SH-SY5Y (cell line): ENCODE data around the gene RASGRF2.

Experiments used
- GATA2 ChIP-seq: IDR thresholded peaks from 2 replicates; pipeline ENCODE4 v1.6.1; 2011; ENCODE audit warnings: mild to moderate bottlenecking, low read depth, low read length
- GATA3 ChIP-seq: IDR thresholded peaks from 2 replicates; pipeline ENCODE4 v1.6.1; 2011; ENCODE audit warnings: low read depth, mild to moderate bottlenecking, low read length, moderate library complexity

- TF ChIP-seq GATA2 (no peak), GATA3 (no peak)
Observed at GRCh38 chr5:80977764-80978163, 17.6 kb downstream of the RASGRF2 start.
